HG03442 (cell line): ENCODE data around the gene ZNF839.
A peak's percentile ranks its signal among the peaks of the same experiment; 100 is the strongest.
"Not testable (repeated sequence)": the region's sequence is repeated elsewhere in the genome, so short reads cannot be mapped to it uniquely, and the experiment has no call there.

Experiments
- ATAC-seq: cut with Tn5 transposase; IDR thresholded peaks from one replicate; pipeline ENCODE4 v1.9.1; 2021; ENCODE audit warnings: mild to moderate bottlenecking, moderate library complexity; ENCODE audit not compliant: unreplicated experiment

The ZNF839 gene

GRCh38 chr14:102335163-102335562 lies 15.6 kb downstream of the ZNF839 start:
- ATAC-seq: no peak

- ATAC-seq: no peak
Observed at GRCh38 chr14:102338724-102339123, 19.2 kb downstream of the ZNF839 start.

- no peak for ATAC-seq
Observed at GRCh38 chr14:102341566-102341965, 22.0 kb downstream of the ZNF839 start.

- no peak for ATAC-seq
Observed at GRCh38 chr14:102342238-102342637, 22.7 kb downstream of the ZNF839 start.

- no peak for ATAC-seq
Observed at GRCh38 chr14:102344084-102344483, 24.5 kb downstream of the ZNF839 start.

- ATAC-seq: no peak
Observed at GRCh38 chr14:102344485-102344884, 24.9 kb downstream of the ZNF839 start.

GRCh38 chr14:102345232-102345631 lies 25.7 kb downstream of the ZNF839 start:
- no peak for ATAC-seq

GRCh38 chr14:102346645-102347044 lies 27.1 kb downstream of the ZNF839 start:
- no peak for ATAC-seq

- no peak for ATAC-seq
Observed at GRCh38 chr14:102348376-102348775, 28.8 kb downstream of the ZNF839 start.

GRCh38 chr14:102351023-102351422 lies 31.5 kb downstream of the ZNF839 start:
- ATAC-seq: no peak

GRCh38 chr14:102351593-102351992 lies 32.0 kb downstream of the ZNF839 start:
- ATAC-seq: not testable (repeated sequence)

- no peak for ATAC-seq
Observed at GRCh38 chr14:102352213-102352612, 32.7 kb downstream of the ZNF839 start.

GRCh38 chr14:102353126-102353619 lies 33.6 kb downstream of the ZNF839 start:
- ATAC-seq: no peak

GRCh38 chr14:102356280-102356679 lies 36.7 kb downstream of the ZNF839 start:
- no peak for ATAC-seq

GRCh38 chr14:102359341-102359740 lies 39.8 kb downstream of the ZNF839 start:
- no peak for ATAC-seq

- no peak for ATAC-seq
Observed at GRCh38 chr14:102360388-102360787, 40.8 kb downstream of the ZNF839 start.

GRCh38 chr14:102362084-102362483 lies 42.5 kb downstream of the ZNF839 start:
- no peak for ATAC-seq

GRCh38 chr14:102362545-102363181 lies 43.1 kb downstream of the ZNF839 start, which contains the start of the genes CINP and TECPR2:
Gene CINP, minus strand, starts transcription at chr14:102362890. Its CDS starts 39 bp downstream, at chr14:102362851.
Gene TECPR2, plus strand, starts transcription at chr14:102362941. Its CDS starts 13,781 bp downstream, at chr14:102376722.
- ATAC-seq: peak; percentile 85

GRCh38 chr14:102363182-102363943 lies 43.8 kb downstream of the ZNF839 start:
- peak; percentile 25 for ATAC-seq

GRCh38 chr14:102370305-102370809 lies 50.8 kb downstream of the ZNF839 start:
- no peak for ATAC-seq

GRCh38 chr14:102371361-102371760 lies 51.8 kb downstream of the ZNF839 start:
- no peak for ATAC-seq

- no peak for ATAC-seq
Observed at GRCh38 chr14:102373110-102373509, 53.6 kb downstream of the ZNF839 start.
